Breast epithelium (tissue), 4 donors: Measurements from ENCODE around the gene ADAM11. TPM values are rescaled to one million over a fixed set of nuclear protein-coding genes. Genes with fewer than 3 reads are reported as not detected.

ENCODE experiments used
- DNase-seq, 2 donors: peaks; one replicate each; pipeline ENCODE4 v3.0.0-alpha.2; 2019; ENCODE audit warnings: low spot score in 2 of 2
- H3K27ac ChIP-seq, 2 donors: fragments of 200-600 bp; sonication (generic) in 1 of 2; one replicate each; pipeline ENCODE4 v1.5.1; 2016 to 2019; ENCODE audit warnings: mild to moderate bottlenecking in 1 of 2
- H3K27me3 ChIP-seq, 2 donors: fragments of 200-600 bp; sonication (generic) in 1 of 2; one replicate each; pipeline versions ENCODE4 v1.5.1 to v1.6.0; 2017 to 2019; ENCODE audit warnings: control low read depth in 1 of 2, mild to moderate bottlenecking in 1 of 2
- H3K36me3 ChIP-seq: fragments of 200-600 bp; one replicate; pipeline ENCODE4 v1.5.1; 2019
- H3K4me1 ChIP-seq, 2 donors: fragments of 200-600 bp; sonication (generic); one replicate each; pipeline ENCODE4 v1.5.1; 2016 to 2019; ENCODE audit warnings: control low read depth in 1 of 2
- H3K4me3 ChIP-seq, 3 donors: fragments of 200-600 bp; sonication (generic); 1 replicate in 2 of 3; 2 replicates in 1 of 3; pipeline ENCODE4 v1.5.1; 2016 to 2019; ENCODE audit warnings: mild to moderate bottlenecking in 3 of 3, moderate library complexity in 2 of 3
- H3K9me3 ChIP-seq, 2 donors: fragments of 200-600 bp; sonication (generic) in 1 of 2; one replicate each; pipeline ENCODE4 v1.5.1; 2016 to 2019; ENCODE audit warnings: control low read depth in 1 of 2
- CTCF ChIP-seq, 3 donors: fragments of 450-650 bp; IDR thresholded peaks; one replicate each; pipeline ENCODE4 v1.5.1; 2016 to 2017; ENCODE audit warnings: antibody characterized with exemption in 3 of 3, mild to moderate bottlenecking in 3 of 3, moderate library complexity in 3 of 3
- POLR2A ChIP-seq: fragments of 450-650 bp; IDR thresholded peaks from one replicate; pipeline ENCODE4 v1.6.1; 2016; ENCODE audit warnings: antibody characterized with exemption, mild to moderate bottlenecking, moderate library complexity
- POLR2AphosphoS5 ChIP-seq, 3 donors: sonication (generic); formaldehyde crosslinking; IDR thresholded peaks; one replicate each; pipeline ENCODE4 v1.6.1; 2017; ENCODE audit warnings: antibody characterized with exemption in 3 of 3
- intact Hi-C: fragments of 100-400 bp; cut with DNase I; formaldehyde crosslinking; loops from one replicate; pipeline ENCODE4 v1.15.1; 2023; ENCODE audit warnings: low total_unique reads
- total RNA-seq, 3 donors: library from RNA; depleted of rRNA; stranded (reverse); fragments of >200 nt; gene quantifications; one replicate each; pipeline ENCODE4 v1.1.0, GENCODE V29; 2016

Gene ADAM11
- total RNA-seq, 3 donors from 2014 or later: 1.0 to 1.4 (median 1.3) TPM

GRCh38 chr17:44826123-44826790 is 67.5 kb downstream of the ADAM11 start:
- no peaks in the 10 kb centered on the region for H3K36me3 ChIP-seq
- intact Hi-C loops: no loop called here
- H3K9me3 ChIP-seq: no peaks in the 10 kb centered on the region
- peaks cover 0 to 4% of the 10 kb centered on the region in 2 donors for H3K4me1 ChIP-seq
- H3K27ac ChIP-seq: no peak overlapping the region
- H3K4me3 ChIP-seq: no peak overlapping the region
- TF ChIP-seq POLR2A (no peak), CTCF (IDR thresholded peaks at IDR 0.05) (no peak), POLR2AphosphoS5 (IDR thresholded peaks at IDR 0.05) (no peak)
- no peak for DNase-seq
- peaks cover 9 to 64% of the 10 kb centered on the region in 2 donors for H3K27me3 ChIP-seq

GRCh38 chr17:44827863-44828262 is 69.1 kb downstream of the ADAM11 start:
- Histone ChIP-seq H3K27me3 (peaks cover 9 to 69% of the 10 kb centered on the region in 2 donors), H3K36me3 (no peaks in the 10 kb centered on the region), H3K4me1 (peaks cover 0 to 4% of the 10 kb centered on the region in 2 donors), H3K9me3 (no peaks in the 10 kb centered on the region), H3K4me3 (peak overlapping the region in 1 of 3 donors; percentile 5), H3K27ac (no peak overlapping the region)
- no peak for DNase-seq
- intact Hi-C loops: no loop called here
- TF ChIP-seq CTCF (IDR thresholded peaks at IDR 0.05): no peak
- TF ChIP-seq POLR2AphosphoS5 (IDR thresholded peaks at IDR 0.05): no peak
- no peak for TF ChIP-seq POLR2A

- intact Hi-C loops: no loop called here
- TF ChIP-seq POLR2AphosphoS5 (IDR thresholded peaks at IDR 0.05) (peak in 2 of 3 donors; percentile 20 to 48), POLR2A (no peak)
- peaks cover 0 to 4% of the 10 kb centered on the region in 2 donors for H3K4me1 ChIP-seq
- H3K9me3 ChIP-seq: no peaks in the 10 kb centered on the region
- peaks cover 9 to 67% of the 10 kb centered on the region in 2 donors for H3K27me3 ChIP-seq
- no peak for DNase-seq
- no peaks in the 10 kb centered on the region for H3K36me3 ChIP-seq
- peak overlapping the region; percentile 41 to 78 for H3K27ac ChIP-seq
- peak overlapping the region; percentile 51 to 76 (median 57) for H3K4me3 ChIP-seq
Measured at GRCh38 chr17:44828919-44829522, 70.2 kb downstream of the ADAM11 start.

GRCh38 chr17:44829523-44830358 is 71.0 kb downstream of the ADAM11 start, which contains the start of gene GJC1:
GJC1 (minus strand) TSS chr17:44830287; CDS start chr17:44805817, 24,470 bp downstream.
- Histone ChIP-seq H3K9me3 (no peaks in the 10 kb centered on the region), H3K4me1 (peaks cover 0 to 4% of the 10 kb centered on the region in 2 donors), H3K36me3 (no peaks in the 10 kb centered on the region), H3K27ac (peak within 1 kb of the TSS; percentile 41 to 78), H3K4me3 (peak within 1 kb of the TSS; percentile 51 to 76 (median 57)), H3K27me3 (peaks cover 9 to 64% of the 10 kb centered on the region in 2 donors)
- DNase-seq: no peak
- intact Hi-C loops: no loop called here
- no peak for TF ChIP-seq CTCF (IDR thresholded peaks at IDR 0.05)
- no peak for TF ChIP-seq POLR2A
- TF ChIP-seq POLR2AphosphoS5 (IDR thresholded peaks at IDR 0.05): no peak
